HG03025 (cell line): ENCODE measurements around the gene STRADB.
"Not testable (repeated sequence)": the region's sequence is repeated elsewhere in the genome, so short reads cannot be mapped to it uniquely, and the experiment has no call there.

ENCODE experiments used
- ATAC-seq: cut with Tn5 transposase; IDR thresholded peaks from one replicate; pipeline ENCODE4 v1.9.1; 2021; ENCODE audit warnings: mild to moderate bottlenecking, moderate library complexity; ENCODE audit not compliant: unreplicated experiment, low FRiP score

The STRADB gene

GRCh38 chr2:201429835-201430234 is 21.7 kb upstream of the STRADB start:
- not testable (repeated sequence) for ATAC-seq

GRCh38 chr2:201430322-201430721 is 21.2 kb upstream of the STRADB start:
- ATAC-seq: not testable (repeated sequence)

GRCh38 chr2:201430839-201431238 is 20.7 kb upstream of the STRADB start:
- no peak for ATAC-seq

- ATAC-seq: no peak
Measured at GRCh38 chr2:201432038-201432620, 19.4 kb upstream of the STRADB start.

GRCh38 chr2:201432621-201433393 is 18.7 kb upstream of the STRADB start:
- ATAC-seq: no peak

- no peak for ATAC-seq
Measured at GRCh38 chr2:201433394-201433995, 18.0 kb upstream of the STRADB start.

- ATAC-seq: no peak
Measured at GRCh38 chr2:201436141-201436540, 15.4 kb upstream of the STRADB start.

GRCh38 chr2:201439336-201439922 is 12.1 kb upstream of the STRADB start:
- not testable (repeated sequence) for ATAC-seq

GRCh38 chr2:201440182-201440581 is 11.4 kb upstream of the STRADB start:
- no peak for ATAC-seq

GRCh38 chr2:201441409-201441808 is 10.1 kb upstream of the STRADB start:
- no peak for ATAC-seq

GRCh38 chr2:201444746-201445465 is 6.6 kb upstream of the STRADB start:
- no peak for ATAC-seq

GRCh38 chr2:201447086-201447485 is 4.5 kb upstream of the STRADB start:
- ATAC-seq: no peak

- ATAC-seq: no peak
Measured at GRCh38 chr2:201448061-201448460, 3.5 kb upstream of the STRADB start.

- no peak for ATAC-seq
Measured at GRCh38 chr2:201448701-201449100, 2.8 kb upstream of the STRADB start.

GRCh38 chr2:201450954-201451291 is 617 bp upstream of the STRADB start:
- ATAC-seq: peak; percentile 26

GRCh38 chr2:201452058-201452921 is 750 bp downstream of the STRADB start:
- ATAC-seq: no peak

- no peak for ATAC-seq
Measured at GRCh38 chr2:201452922-201453643, 1.5 kb downstream of the STRADB start.

GRCh38 chr2:201458381-201458780 is 6.8 kb downstream of the STRADB start:
- no peak for ATAC-seq

- no peak for ATAC-seq
Measured at GRCh38 chr2:201460532-201460931, 9.0 kb downstream of the STRADB start.
